T-helper 9 cell (primary cell): ENCODE measurements around the gene KCNS1.
"Not testable (repeated sequence)": the region's sequence is repeated elsewhere in the genome, so short reads cannot be mapped to it uniquely, and the experiment has no call there.

ENCODE experiments used
- DNase-seq: peaks from one replicate; pipeline ENCODE4 v3.0.0-alpha.2; 2020

Gene KCNS1

GRCh38 chr20:45073221-45073620, 27.7 kb downstream of the KCNS1 start:
- DNase-seq, result no peak

- DNase-seq, result no peak
Observed at GRCh38 chr20:45072066-45072465, 28.9 kb downstream of the KCNS1 start.

GRCh38 chr20:45070932-45071632, 29.8 kb downstream of the KCNS1 start:
- DNase-seq, result no peak

- no peak for DNase-seq
Observed at GRCh38 chr20:45069261-45069660, 31.7 kb downstream of the KCNS1 start.

- no peak for DNase-seq
Observed at GRCh38 chr20:45067558-45067957, 33.4 kb downstream of the KCNS1 start.

- no peak for DNase-seq
Observed at GRCh38 chr20:45067087-45067486, 33.8 kb downstream of the KCNS1 start.

- no peak for DNase-seq
Observed at GRCh38 chr20:45066372-45066771, 34.6 kb downstream of the KCNS1 start.

GRCh38 chr20:45064812-45065211, 36.1 kb downstream of the KCNS1 start:
- DNase-seq, result no peak

GRCh38 chr20:45063107-45063506, 37.8 kb downstream of the KCNS1 start:
- not testable (repeated sequence) for DNase-seq

GRCh38 chr20:45061244-45061643, 39.7 kb downstream of the KCNS1 start:
- DNase-seq, result no peak

- no peak for DNase-seq
Observed at GRCh38 chr20:45060294-45060693, 40.6 kb downstream of the KCNS1 start.

GRCh38 chr20:45059022-45059728, 41.8 kb downstream of the KCNS1 start:
- no peak for DNase-seq

- DNase-seq, result no peak
Observed at GRCh38 chr20:45058168-45058850, 42.6 kb downstream of the KCNS1 start.

- DNase-seq, result no peak
Observed at GRCh38 chr20:45056473-45057173, 44.3 kb downstream of the KCNS1 start.

- DNase-seq, result no peak
Observed at GRCh38 chr20:45055056-45055455, 45.9 kb downstream of the KCNS1 start.

GRCh38 chr20:45053430-45054351, 47.2 kb downstream of the KCNS1 start:
- DNase-seq, result no peak

GRCh38 chr20:45052698-45053429, 48.1 kb downstream of the KCNS1 start:
- no peak for DNase-seq

- DNase-seq, result no peak
Observed at GRCh38 chr20:45051204-45052060, 49.5 kb downstream of the KCNS1 start.

- no peak for DNase-seq
Observed at GRCh38 chr20:45049904-45050471, 50.9 kb downstream of the KCNS1 start.

- DNase-seq, result no peak
Observed at GRCh38 chr20:45049438-45049837, 51.5 kb downstream of the KCNS1 start.
